Measurements from ENCODE around the gene ARHGAP15.

Gene ARHGAP15

GRCh38 chr2:143280097-143280757 is 151.0 kb downstream of the ARHGAP15 start:
- no peak for DNase-seq

- no peak for DNase-seq
Observed at GRCh38 chr2:143282684-143283083, 153.5 kb downstream of the ARHGAP15 start.

DNA sequence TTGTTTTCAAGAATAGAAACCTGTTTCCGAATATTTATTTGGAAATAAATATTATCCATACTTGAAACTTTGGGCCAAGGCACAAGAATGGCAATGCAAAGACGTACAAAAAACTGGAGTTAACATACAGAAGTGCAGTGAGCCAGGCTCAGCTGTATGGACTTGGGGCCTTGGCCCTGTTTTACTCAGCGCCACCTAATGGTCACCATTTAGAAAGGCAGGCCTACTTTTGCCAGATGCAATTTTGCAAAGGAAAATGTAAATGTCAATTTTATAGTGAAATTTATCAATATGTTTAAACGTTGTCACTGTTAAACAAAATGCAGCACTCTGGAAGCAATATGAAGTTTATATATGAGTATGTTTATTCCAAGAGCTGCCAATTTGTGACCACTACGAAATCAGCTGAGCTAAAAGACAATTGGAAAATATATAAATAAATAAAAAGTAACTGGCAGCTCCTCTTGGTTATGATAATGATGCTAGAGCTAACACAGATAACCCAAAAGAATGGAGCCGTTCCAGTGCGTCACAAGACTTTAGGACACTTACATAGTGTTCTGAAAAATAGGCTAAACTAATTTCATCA is 155.0 kb downstream of the ARHGAP15 start:
- DNase-seq = peak in 3 of 5 experiments; percentile 7 to 64 (median 21)

DNA sequence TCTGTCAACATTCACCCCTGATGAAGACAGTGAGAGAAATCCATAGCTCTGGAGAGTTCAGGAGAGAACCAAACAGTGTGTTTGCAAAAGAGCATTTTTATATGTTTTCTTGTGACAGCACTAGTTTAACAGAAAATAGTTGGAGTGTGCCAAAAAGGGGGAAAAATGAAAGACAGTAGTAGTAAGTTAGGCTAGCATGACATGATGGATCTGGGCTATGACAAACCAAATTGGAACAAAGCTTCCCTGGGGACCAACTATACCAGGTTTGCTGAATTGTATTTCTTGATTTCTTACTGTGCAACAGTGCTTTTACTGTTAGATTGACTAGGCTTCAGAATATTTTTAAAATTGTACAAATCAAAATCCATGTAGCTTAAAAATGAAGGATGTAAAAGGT is 159.8 kb downstream of the ARHGAP15 start:
- no peak for DNase-seq

GRCh38 chr2:143290221-143290620 is 161.0 kb downstream of the ARHGAP15 start:
- DNase-seq = no peak

- no peak for DNase-seq
Observed at GRCh38 chr2:143294068-143294467, 164.8 kb downstream of the ARHGAP15 start.

DNA sequence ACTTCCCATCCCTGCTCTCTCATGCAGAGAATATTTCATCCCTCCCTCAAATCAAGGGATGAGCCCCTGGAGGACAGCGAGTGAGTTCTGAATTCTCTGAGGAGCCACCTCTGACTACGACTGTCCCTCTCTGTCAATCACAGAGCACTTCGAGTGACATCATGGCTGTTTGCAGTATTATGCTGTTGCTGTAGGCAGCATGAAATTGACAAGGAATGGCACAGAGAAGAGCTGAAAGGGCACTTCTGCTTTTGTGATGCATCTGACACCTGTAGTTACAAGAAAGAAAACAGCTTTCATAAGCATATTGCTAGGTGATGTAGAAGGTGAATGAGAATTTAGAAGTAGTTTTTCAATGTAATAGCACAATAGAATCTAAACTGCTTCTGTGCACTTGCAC is 166.9 kb downstream of the ARHGAP15 start:
- no peak for DNase-seq

GRCh38 chr2:143297182-143297581 is 168.0 kb downstream of the ARHGAP15 start:
- no peak for DNase-seq

DNA sequence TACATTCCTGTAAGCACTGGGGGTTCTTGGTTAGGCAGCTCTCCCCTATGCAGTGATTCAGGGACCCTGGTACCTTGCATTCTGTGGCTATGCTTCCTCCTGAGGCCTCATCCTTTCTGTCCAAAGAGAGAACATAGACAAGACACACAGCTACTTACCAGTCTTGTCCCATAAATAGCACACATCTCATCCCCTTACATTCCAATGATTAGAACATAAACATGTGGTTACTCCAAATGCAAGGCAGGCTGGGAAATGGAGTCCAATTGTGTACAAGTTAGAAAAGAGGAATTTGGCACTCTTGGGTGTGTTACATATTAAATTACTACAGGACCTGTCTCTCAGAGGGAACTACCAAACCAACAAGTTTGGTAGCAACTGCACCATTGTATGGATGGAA is 171.3 kb downstream of the ARHGAP15 start:
- no peak for DNase-seq

DNA sequence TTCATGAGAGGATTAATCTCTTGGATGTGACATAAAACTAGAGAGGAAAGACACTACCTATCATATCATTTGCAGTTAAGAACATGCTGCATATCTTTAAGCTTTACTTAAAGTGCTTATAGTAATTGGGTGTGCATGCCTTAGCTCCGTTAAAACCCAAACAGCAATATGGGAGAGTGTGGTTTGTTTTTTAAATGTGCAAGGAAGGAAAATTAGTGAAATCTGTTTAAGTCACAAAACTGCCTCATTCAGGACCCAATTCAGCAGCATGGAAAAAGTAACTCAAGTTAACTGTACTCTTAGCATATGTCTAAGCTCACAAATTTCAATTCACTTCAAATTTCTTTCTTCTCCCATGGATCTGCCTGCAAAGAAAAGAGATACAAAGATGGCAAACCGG is 182.2 kb downstream of the ARHGAP15 start:
- DNase-seq = no peak

DNA sequence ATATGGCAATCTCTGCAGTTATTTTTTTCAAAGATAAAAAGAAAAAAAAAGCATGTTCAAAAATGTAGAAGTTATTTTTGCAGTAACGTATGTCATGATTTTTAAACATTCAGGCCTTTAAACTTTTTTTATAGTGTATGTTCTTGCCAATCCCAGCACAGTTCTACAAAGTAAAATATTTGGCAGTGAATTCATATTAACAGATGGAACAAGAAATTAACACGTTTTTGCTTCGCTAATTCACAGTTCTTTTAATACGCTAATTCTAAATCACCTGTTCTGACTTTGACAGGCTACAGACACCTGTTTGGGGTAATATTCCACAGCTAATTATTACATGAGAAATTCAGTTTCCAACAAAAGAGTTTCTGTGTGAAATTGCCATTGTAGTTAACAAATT is 183.2 kb downstream of the ARHGAP15 start:
- no peak for DNase-seq

DNA sequence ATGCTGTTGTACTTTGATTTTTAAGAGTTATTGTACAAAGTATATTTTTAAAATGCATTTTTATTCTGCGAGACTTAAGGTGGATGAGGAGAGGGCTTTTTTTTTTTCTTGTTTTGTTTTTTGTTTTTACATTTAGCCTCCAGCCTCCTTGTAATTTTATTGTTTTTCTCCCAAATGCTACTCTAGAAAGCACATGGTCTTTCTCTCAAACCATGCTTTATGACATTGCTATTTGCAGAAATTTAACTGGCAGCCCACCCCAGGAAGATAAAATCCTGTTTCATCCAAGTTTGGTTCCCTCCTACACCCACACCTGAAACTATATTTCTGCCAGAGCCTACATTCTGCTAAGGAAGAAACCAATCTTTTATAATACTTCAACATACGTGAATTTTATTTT is 184.6 kb downstream of the ARHGAP15 start:
- DNase-seq = no peak

DNA sequence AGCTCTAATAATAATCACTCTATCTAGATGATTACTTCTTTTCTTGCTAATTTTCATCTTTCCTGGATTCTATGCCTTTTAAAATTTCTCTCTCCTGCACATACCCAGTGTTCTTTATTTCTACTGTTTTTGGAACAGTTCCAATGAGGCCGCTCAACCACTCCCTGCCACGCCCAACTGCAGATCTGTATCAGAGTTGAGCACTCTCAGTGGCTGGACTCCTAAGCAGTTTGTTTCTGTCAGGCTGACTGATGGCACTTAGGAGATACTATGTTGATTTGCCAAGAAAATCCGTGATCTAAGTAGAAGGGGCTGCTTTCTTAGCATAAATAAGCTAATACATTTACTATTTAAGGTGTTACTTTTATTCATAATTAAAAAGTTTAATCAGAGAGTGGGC is 192.8 kb downstream of the ARHGAP15 start:
- peak in 1 of 5 experiments; percentile 9 for DNase-seq

GRCh38 chr2:143329288-143329687 is 200.1 kb downstream of the ARHGAP15 start:
- peak in 1 of 5 experiments; percentile 18 for DNase-seq

- no peak for DNase-seq
Observed at GRCh38 chr2:143333168-143333791, 204.1 kb downstream of the ARHGAP15 start.

- no peak for DNase-seq
Observed at GRCh38 chr2:143333847-143334246, 204.6 kb downstream of the ARHGAP15 start.

DNA sequence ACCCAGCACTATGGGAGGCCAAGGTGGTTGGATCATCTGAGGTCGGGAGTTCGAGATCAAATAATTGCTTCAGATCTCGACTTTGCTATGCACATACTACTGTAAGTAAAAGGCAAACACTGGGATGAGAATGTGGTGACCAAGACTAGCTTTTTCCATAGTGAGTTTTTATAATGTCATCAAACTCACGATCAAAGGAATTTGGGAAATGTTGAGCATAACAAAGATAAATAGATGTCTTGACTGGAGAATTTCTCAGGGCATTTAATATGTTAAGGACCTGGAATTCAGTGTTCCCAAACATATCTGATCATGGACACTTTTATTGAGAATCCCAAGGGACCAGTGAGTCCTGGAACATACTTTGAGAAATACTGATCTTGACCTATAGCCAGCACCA is 205.6 kb downstream of the ARHGAP15 start:
- DNase-seq = no peak

- no peak for DNase-seq
Observed at GRCh38 chr2:143336719-143337210, 207.5 kb downstream of the ARHGAP15 start.

DNA sequence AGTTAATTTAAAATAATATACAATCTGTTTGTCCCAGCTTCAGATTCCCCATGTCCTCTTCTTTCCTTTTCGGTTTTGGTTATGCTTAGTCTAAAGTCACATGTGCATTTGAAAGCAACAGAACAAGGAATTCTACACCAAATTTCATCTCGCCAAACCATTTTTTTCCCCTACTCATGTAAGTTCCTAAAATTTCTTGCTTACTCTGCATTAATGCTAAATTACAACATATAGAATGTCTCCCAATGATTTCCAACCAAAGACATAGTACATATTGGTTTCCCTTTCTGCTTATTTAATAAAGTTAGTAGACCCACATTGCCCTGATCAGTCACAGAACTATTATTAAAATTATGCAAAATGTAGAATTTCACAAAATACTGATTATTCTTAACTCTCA is 212.3 kb downstream of the ARHGAP15 start:
- DNase-seq = no peak

- no peak for DNase-seq
Observed at GRCh38 chr2:143344780-143345179, 215.6 kb downstream of the ARHGAP15 start.

- DNase-seq = no peak
Observed at GRCh38 chr2:143345887-143346787, 216.9 kb downstream of the ARHGAP15 start.

DNA sequence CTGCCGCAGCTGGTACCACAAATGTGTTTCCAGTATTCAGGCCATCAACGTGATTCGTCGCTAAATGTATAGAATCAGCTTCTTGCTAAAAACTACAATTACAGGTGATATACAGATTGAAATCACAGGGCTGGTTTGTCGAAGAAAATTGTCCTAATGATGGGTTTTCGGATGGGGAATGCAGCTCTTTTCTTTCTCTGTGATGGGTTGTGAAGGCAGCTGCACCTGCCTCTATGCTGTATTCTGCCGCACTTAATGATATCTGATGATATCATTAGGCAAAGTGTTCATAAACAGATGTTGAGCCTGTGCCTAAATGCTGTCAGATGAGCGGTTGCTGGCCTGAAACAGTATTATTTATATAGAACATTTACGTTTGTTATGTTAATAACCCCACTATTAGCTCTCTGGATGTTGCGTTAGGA is 218.1 kb downstream of the ARHGAP15 start:
- no peak for DNase-seq

DNA sequence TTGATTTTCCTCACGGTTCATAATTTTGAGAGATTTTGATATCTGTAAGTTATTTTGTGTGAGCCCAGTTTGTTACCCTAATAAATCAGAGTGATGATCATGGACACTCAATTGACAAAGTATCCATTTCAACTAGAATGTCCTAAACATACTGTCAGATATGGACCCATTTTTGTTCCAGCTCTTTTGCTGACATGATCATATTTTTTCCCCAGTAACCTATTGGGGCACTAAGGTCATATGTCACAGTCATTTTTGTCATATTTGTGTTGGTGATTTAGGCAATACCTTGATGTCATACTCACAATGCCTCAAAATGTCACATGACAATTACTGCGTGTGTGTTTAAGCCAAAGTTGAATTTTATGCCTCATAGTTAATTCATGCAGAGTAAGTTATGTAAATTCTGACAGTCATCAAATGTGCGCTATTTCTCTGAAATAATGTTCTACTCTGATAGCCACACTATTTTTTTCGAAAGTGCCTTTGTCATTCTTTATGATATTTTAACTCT is 218.7 kb downstream of the ARHGAP15 start:
- DNase-seq = no peak
